ENCODE results near the gene TNKS1BP1.
"Not testable (repeated sequence)": the region's sequence is repeated elsewhere in the genome, so short reads cannot be mapped to it uniquely, and the experiment has no call there.

The TNKS1BP1 gene

DNA sequence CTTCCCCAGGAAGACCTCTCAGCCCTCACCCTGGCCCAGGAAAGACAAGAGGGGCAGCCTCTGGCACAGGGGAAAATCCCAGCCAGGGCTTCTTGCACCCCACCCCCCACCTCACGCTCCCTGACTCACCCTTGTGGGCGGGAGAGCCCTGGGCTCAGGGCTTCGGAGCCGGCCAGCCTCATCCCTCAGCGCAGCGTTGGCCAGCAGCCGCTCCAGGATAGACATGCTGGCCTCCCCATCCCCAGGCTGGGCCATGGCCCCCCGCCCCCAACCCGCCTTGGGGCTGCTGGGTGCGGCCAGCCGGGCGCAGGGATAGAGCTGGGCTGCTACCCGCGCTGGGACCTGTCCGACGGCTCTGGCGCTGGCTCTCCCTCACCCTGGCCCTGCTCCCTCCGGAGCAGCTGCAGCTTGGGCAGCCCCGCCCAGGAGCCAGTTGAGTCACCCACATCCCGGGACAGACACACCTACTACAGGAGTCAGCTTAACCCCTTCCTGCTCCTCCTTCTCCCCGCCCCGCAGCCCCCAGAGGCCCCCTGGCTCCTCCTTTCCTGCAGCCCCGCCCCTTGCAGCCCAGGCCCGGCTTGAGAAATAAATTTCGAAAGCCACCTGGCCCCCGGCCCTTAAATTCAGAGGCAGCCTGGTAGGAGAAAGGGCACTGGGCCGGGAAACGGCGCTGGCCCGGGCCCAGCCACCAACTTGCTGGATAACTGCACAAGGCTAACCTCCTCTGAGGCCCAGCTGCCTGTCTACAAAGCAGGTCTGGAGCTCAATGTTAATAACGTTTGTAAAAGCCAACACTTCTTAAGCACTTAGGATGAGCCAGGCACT is 13.4 kb downstream of the TNKS1BP1 start:
- no peak for DNase-seq (ENCODE audit: low spot score)

GRCh38 chr11:57310630-57311086 is 14.1 kb downstream of the TNKS1BP1 start:
- DNase-seq (ENCODE audit: low spot score) = no peak

DNA sequence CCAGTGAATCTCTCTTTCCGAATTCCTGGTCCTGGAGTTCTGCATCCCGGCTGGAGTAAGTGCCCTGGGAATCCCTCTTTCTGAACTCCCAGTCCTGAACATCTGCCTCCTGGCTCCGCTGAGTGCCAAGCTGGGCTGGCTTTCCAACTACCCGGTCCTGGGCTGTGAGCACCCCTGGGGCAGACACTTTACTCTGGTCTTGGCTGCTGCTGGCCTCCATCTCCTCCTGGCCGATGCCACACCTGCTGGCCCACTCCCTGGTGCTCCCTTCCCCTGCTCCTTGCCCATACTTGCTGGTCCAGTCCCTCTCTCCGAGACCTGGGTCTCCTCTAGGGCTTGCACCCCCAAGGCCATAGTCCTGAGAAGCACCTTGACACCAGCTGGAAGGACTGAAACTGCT is 14.7 kb downstream of the TNKS1BP1 start:
- DNase-seq (ENCODE audit: low spot score) = no peak

- no peak for DNase-seq (ENCODE audit: low spot score)
Measured at GRCh38 chr11:57309106-57310059, 15.4 kb downstream of the TNKS1BP1 start.

DNA sequence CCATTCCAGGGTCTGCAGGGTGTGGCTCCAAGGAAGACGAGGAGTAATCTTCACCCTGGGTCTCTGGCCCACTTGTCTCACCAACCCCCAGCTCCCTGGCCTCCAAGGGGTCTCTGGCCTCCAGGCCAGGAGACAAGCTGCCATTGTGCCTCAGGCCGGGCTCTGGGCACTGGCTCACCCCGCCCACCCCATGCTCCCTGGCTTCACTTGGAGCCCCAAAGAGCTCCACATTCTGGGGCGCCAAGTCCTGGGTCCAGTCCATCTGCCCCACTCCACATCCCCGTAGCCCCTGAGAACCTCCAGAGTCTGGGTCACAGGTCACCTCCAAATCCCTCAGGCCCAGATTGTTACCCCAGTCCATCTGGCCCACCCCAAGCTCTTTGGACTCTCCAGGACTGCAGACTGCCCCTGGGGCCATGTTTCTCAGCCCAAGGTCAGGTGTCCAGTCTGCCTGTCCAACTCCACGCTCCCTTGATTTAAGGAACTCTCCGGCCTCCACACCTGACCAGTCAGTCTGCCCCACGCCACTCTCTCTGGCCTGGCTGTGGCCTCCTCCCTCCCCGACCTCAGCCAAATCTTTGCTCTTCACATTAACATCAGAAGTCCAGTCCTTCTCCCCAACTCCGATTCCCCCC is 16.2 kb downstream of the TNKS1BP1 start:
- DNase-seq (ENCODE audit: low spot score) = no peak

DNA sequence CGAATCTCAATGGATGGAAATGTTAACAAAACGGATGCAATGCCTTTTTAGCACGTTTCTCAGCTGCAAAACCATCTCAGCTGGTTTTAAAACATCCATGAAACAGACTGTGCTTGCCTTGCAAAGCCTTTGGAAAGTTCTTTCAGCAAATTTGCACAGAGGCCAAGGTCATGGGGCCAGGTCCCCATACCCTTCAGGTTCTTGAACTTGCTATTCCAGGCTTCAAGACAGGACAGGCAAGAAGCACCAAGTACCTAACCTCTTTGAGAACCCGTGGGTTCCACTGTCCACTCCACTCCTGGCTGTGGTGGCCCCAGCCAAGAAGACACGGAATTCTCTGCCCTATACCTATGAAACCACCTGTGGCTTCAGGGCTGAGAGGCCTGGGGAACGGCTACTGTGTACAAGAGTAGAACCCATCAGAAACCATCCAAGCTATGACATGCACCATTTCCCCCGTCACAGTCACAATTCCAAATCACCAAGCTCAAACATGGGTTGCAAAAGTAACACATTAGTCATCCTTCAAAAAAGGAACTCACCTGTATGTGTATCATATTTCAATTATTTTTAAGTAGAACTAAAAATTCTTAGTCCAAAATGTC is 17.0 kb downstream of the TNKS1BP1 start:
- no peak for DNase-seq (ENCODE audit: low spot score)

DNA sequence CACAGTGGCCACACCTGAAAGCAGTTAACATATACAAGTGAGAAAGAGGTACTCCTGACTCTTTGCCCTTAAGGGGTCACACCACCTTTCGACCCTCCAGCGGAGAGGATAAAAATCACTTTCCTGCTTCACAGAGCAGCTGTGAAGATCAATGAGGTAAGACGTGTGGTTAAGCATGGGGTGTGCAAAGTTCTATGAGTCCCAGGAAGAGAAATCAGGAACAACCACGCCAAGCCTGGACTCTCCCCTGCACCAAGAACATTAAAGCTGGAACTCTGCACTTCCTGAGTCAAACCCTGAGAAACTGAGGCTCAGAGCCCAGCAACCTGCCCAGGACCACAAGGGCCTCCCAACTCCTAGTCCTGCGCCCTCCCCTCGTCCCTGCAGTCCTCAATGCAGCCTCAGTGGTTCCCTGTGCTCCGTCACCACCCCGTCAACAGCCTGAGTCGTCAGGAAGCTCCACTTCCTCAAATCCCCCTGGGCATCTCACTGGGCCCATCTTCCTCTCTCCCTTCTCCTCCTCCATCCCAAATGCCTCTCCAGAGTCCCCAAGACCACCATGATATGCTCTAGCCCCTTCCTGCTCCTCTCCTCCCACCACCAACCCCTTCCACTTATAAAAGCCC is 17.7 kb downstream of the TNKS1BP1 start:
- no peak for DNase-seq (ENCODE audit: low spot score)

GRCh38 chr11:57306161-57306876 is 18.4 kb downstream of the TNKS1BP1 start:
- no peak for DNase-seq (ENCODE audit: low spot score)

DNA sequence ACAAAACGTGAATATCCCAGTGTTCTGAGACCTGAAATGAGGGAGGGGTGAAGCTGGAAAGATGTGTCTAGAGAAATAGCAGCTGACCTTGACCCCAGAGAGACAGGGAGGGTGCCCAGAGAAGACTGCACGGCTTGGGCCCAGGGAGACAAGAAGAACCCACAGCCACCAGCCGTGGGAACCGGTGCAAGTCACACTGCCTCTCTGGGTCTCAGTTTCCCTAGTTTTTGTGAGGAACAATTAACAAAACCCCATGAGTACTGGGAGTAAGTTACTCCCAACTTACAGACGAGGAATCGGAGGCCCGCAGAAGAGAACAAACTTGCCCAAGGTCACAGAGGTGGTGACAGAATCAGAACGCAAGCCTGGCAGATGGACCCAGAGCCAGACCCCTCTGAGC is 19.2 kb downstream of the TNKS1BP1 start:
- no peak for DNase-seq (ENCODE audit: low spot score)

DNA sequence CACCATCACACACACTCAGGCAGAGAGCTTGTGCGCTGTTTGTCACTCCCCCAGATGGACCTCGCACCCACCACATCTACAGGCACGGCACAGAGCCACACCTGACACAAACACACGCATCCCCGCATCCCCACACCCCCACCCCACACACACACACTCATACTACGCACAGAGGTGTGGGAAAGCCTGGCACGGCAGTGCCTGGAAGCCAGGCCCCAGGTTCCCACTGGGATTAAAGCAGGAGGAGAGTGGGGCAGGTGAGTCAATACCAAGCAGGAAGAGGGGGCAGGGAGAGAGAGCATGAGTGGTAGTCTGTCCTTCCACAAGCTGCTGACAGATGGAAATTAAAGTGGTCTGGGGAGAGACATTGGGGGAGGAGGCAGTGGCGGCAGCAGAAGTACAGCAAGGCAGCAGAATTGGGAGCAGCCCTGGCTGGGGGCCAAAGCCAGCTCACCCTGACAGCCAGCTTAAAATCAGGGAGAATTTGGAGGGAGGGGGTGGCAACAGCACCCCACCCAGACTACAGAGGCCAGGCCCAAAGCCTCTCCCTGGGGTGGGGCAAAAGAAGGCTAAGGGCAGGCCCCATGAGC is 20.7 kb downstream of the TNKS1BP1 start:
- no peak for DNase-seq (ENCODE audit: low spot score)

DNA sequence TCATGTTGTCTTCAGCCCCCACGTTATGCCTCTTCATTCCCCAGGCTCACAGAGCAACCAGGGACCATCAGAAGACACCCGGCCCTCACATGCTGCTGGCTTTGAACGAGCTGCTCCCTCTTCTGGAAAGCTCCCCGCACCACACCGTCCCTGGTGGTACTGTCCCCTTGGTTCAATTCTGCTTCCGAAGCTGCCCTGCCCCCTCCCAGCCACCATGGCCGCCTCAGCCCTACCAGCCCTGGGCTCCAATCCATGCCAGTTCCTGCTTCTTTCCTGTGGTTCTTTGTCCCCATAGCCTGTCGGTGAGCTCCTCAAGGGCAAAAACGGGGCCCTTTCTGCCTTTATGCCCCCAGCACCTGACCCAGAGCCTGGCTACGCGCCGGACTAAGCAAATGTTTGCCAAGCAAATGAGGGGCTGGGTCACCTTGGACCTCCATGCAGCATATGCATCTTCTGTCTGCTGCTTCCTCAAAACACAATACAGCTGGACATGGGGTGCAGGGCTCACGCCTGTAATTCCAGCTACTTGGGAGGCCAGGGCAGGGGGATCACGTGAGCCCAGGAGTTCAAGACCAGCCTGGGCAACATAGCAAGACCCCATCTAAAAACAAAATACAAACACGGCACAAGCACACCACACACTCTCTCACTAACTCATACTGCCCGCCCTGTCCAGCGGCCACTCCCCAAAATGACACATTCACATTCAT is 21.3 kb downstream of the TNKS1BP1 start:
- no peak for DNase-seq (ENCODE audit: low spot score)

GRCh38 chr11:57302489-57302888 is 22.3 kb downstream of the TNKS1BP1 start:
- no peak for DNase-seq (ENCODE audit: low spot score)

DNA sequence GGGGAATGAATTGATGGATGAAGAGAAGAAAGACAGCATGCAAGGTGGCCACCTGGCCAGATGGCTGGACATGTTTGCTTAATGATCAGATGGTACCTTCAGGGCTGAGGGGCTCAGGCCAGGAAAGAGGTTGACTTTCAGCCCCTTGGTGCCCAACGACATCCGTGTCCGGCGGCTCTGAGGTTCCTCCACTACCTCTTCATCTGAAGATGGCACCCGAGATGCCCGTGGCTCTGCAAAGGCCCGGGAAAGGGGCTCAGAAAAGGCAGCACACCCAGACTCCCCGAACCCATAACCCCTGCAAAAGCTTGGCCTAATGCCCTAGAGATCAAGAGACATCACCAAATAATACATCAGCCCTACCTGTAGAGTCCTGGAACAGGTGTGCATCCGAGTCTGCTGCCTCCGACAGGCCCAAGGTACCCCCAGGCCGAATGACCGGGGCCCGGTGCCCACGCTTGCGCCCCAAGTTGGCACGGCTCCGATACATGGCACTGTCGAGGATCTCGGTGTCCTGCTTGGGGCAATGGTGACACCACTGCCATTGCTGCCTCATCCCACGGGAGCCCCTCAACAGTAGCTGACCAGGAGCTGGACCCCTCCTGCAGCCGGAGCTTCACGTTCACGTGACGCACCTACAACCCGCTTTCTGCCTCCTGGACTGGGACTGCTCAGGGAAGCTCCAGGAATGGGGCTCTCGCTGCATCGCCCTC is 22.9 kb downstream of the TNKS1BP1 start:
- no peak for DNase-seq (ENCODE audit: low spot score)

DNA sequence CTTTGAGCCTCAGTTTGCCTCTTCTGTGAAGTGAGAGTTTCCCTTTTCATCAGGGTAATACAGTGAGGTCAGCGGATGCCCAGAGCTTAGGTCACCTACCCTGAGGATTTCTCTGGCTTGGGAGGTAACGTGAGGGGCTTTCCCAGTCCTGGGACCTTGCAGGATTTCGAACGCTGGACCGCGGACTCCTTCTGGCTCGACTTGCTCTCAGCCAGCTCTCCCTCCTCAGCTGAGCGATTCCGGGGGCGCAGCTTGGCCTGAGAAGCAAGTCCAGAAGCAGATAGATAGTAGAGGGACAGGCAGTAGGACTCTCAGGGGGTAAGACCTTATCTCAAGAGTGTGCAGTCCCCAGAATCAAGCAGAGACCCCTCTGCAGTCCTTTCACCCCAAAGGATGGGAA is 24.0 kb downstream of the TNKS1BP1 start:
- no peak for DNase-seq (ENCODE audit: low spot score)

- DNase-seq (ENCODE audit: low spot score) = no peak
Measured at GRCh38 chr11:57299150-57299737, 25.5 kb downstream of the TNKS1BP1 start.

- DNase-seq (ENCODE audit: low spot score) = no peak
Measured at GRCh38 chr11:57297221-57297620, 27.5 kb downstream of the TNKS1BP1 start.

DNA sequence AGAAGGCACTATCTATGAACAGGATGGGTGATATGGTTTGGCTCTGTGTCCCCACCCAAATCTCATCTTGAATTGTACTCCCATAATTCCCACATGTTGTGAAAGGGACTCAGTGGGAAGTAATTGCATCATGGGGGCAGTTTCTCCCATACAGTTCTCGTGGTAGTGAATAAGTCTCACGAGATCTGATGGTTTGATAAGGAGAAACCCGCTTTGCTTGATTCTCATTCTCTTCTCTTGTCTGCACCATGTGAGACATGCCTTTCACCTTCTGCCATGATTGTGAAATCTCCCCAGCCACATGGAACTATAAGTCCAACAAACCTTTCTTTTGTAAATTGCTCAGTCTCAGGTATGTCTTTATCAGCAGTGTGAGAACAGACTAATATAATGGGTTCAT is 28.5 kb downstream of the TNKS1BP1 start:
- not testable (repeated sequence) for DNase-seq (ENCODE audit: low spot score)

GRCh38 chr11:57294225-57295131 is 30.3 kb downstream of the TNKS1BP1 start:
- no peak for DNase-seq (ENCODE audit: low spot score)

Data from NAMALWA (cell line).